GM23338 (cell line): Measurements from ENCODE around the gene APBA1. TPM values are rescaled to one million over a fixed set of nuclear protein-coding genes. Genes with fewer than 3 reads are reported as not detected.

Source experiments
- ATAC-seq: fragments of 200-7000 bp; cut with Tn5 transposase; 3 replicates; pipeline ENCODE4 v1.9.1; 2020
- DNase-seq: peaks from one replicate; pipeline ENCODE4 v3.0.0-alpha.2; 2015; ENCODE audit warnings: low spot score
- H2AFZ ChIP-seq: fragments of 200-600 bp; sonication (generic); 2 replicates; pipeline ENCODE4 v1.8.0; 2016; ENCODE audit warnings: antibody characterized with exemption, mild to moderate bottlenecking, moderate library complexity
- H3F3A ChIP-seq: fragments of 200-600 bp; sonication (generic); replicated peaks from 2 replicates; pipeline ENCODE4 v1.8.0; 2017; ENCODE audit warnings: antibody characterized with exemption, mixed run types, low read depth
- H3K27ac ChIP-seq: fragments of 200-600 bp; sonication (generic); 2 replicates; pipeline ENCODE4 v1.6.1; 2016; ENCODE audit warnings: low read depth
- H3K27me3 ChIP-seq: fragments of 200-600 bp; sonication (generic); 2 replicates; pipeline ENCODE4 v1.8.0; 2016; ENCODE audit warnings: mild to moderate bottlenecking, mixed run types, moderate library complexity; ENCODE audit not compliant: insufficient read depth
- H3K36me3 ChIP-seq: fragments of 200-600 bp; sonication (generic); 2 replicates; pipeline ENCODE4 v1.8.0; 2016; ENCODE audit warnings: mild to moderate bottlenecking; ENCODE audit not compliant: insufficient read depth
- H3K4me1 ChIP-seq: fragments of 200-600 bp; sonication (generic); 2 replicates; pipeline ENCODE4 v1.8.0; 2016; ENCODE audit warnings: mild to moderate bottlenecking, moderate library complexity; ENCODE audit not compliant: insufficient read depth
- H3K4me2 ChIP-seq: fragments of 200-600 bp; sonication (generic); 2 replicates; pipeline ENCODE4 v1.7.1; 2017; ENCODE audit warnings: mixed run types
- H3K4me3 ChIP-seq: fragments of 200-600 bp; sonication (generic); 2 replicates; pipeline ENCODE4 v1.6.1; 2016; ENCODE audit warnings: mixed run types
- H3K79me2 ChIP-seq: fragments of 200-600 bp; sonication (generic); replicated peaks from 2 replicates; pipeline ENCODE4 v1.8.0; 2017; ENCODE audit warnings: mild to moderate bottlenecking; ENCODE audit not compliant: insufficient read depth
- H3K9me2 ChIP-seq: fragments of 200-600 bp; sonication (generic); 2 replicates; pipeline ENCODE4 v1.8.0; 2017; ENCODE audit not compliant: insufficient read depth
- H4K20me1 ChIP-seq: fragments of 200-600 bp; sonication (generic); replicated peaks from 2 replicates; pipeline ENCODE4 v1.8.0; 2017; ENCODE audit warnings: mild to moderate bottlenecking; ENCODE audit not compliant: insufficient read depth
- H3K27ac Mint-ChIP-seq: 2 replicates; pipeline ENCODE4 v1.8.0; 2020; ENCODE audit warnings: inconsistent platforms, mild to moderate bottlenecking, moderate library complexity, mixed read lengths
- H3K27me3 Mint-ChIP-seq: 3 replicates; pipeline ENCODE4 v1.8.0; 2022; ENCODE audit warnings: low read depth, mild to moderate bottlenecking, moderate library complexity, mixed read lengths, inconsistent platforms; ENCODE audit not compliant: insufficient read depth, poor library complexity
- H3K36me3 Mint-ChIP-seq: 3 replicates; pipeline ENCODE4 v1.8.0; 2021; ENCODE audit warnings: low read depth, mild to moderate bottlenecking, inconsistent platforms, moderate library complexity, mixed read lengths
- H3K4me1 Mint-ChIP-seq: 3 replicates; pipeline ENCODE4 v1.8.0; 2020; ENCODE audit warnings: mild to moderate bottlenecking, inconsistent platforms, mixed read lengths
- H3K4me3 Mint-ChIP-seq: 3 replicates; pipeline ENCODE4 v1.8.0; 2021; ENCODE audit warnings: moderate library complexity, mild to moderate bottlenecking, inconsistent platforms, mixed read lengths
- H3K9me3 Mint-ChIP-seq: 3 replicates; pipeline ENCODE4 v1.8.0; 2020; ENCODE audit warnings: moderate library complexity, mild to moderate bottlenecking, inconsistent platforms, mixed read lengths
- EZH2phosphoT487 ChIP-seq: fragments of 200-600 bp; sonication (generic); IDR thresholded peaks from one replicate; pipeline ENCODE4 v1.8.1; 2018; ENCODE audit warnings: antibody characterized with exemption; ENCODE audit not compliant: unreplicated experiment
- JUNB ChIP-seq: IDR thresholded peaks from one replicate; pipeline ENCODE4 v1.6.1; 2016; ENCODE audit warnings: antibody characterized with exemption; ENCODE audit not compliant: unreplicated experiment
- STAT1 ChIP-seq: IDR thresholded peaks from one replicate; pipeline ENCODE4 v1.6.1; 2016; ENCODE audit warnings: antibody characterized with exemption; ENCODE audit not compliant: unreplicated experiment
- ZNF114 ChIP-seq: fragments of 250-450 bp; sonication (Bioruptor Pico); IDR thresholded peaks from 2 replicates; pipeline ENCODE4 v1.5.0; 2020; ENCODE audit warnings: mild to moderate bottlenecking, moderate library complexity
- polyA plus RNA-seq: library from polyadenylated mRNA; unstranded; fragments of >200 nt; fragmentation: Nextera tagmentation; extraction: Ambion mirVana; gene quantifications from 2 replicates; pipeline ENCODE4 v1.2.1, GENCODE V29; 2016
- total RNA-seq: library from RNA; depleted of rRNA; stranded (reverse); fragments of >200 nt; shearing (Covaris generic); gene quantifications from 2 replicates; pipeline ENCODE4 v1.2.3, GENCODE V29; 2014
- TF ChIP-seq, protein P1 (sequence below): fragments of 250-450 bp; sonication (Bioruptor Pico); IDR thresholded peaks from 2 replicates; pipeline ENCODE4 v1.5.0; 2020; ENCODE audit warnings: mild to moderate bottlenecking, moderate library complexity
- TF ChIP-seq, protein P2 (sequence below): IDR thresholded peaks from 2 replicates; pipeline ENCODE4 v1.6.1; 2016; ENCODE audit warnings: antibody characterized with exemption
- TF ChIP-seq, protein P3 (sequence below), 2 experiments: fragments of 200-600 bp in 1 of 2; sonication (generic) in 1 of 2; conservative IDR thresholded peaks; 2 replicates each; pipeline versions ENCODE4 v1.5.1 to v1.6.1; 2016 to 2017; ENCODE audit warnings: antibody characterized with exemption in 2 of 2, low read depth in 2 of 2, mild to moderate bottlenecking in 2 of 2, moderate library complexity in 1 of 2

The APBA1 gene
- total and polyA plus RNA-seq, 2 experiments from 2014 or later: 0.26 to 1.0 TPM

DNA sequence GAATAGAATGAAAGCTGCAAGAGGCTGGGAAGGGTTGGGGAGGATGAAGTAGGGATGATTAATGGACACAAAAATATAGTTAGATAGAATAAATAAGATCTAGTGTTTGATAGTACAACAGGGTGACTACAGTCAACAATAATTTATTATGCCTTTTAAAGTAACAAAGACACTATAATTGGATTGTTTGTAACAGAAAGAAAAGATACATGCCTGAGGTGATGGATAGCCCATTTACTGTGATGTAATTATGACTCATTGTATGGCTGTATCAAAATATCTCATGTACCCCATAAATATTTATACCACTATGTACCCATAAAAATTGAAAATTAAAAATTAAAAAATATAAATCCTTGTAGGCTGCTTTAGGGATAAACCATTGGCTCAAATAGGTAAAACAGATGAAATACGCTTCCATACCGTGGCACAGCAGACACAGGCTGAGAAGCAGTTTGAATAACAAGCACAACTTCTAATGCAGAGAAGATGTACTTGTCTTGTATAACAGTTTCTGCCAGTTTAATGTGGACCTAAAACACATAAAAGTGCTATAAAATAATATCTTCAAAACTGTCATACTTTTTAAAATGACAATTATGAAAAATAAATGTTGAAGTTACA lies 34.9 kb downstream of the APBA1 start (continued):
- TF ChIP-seq, protein P1, sequence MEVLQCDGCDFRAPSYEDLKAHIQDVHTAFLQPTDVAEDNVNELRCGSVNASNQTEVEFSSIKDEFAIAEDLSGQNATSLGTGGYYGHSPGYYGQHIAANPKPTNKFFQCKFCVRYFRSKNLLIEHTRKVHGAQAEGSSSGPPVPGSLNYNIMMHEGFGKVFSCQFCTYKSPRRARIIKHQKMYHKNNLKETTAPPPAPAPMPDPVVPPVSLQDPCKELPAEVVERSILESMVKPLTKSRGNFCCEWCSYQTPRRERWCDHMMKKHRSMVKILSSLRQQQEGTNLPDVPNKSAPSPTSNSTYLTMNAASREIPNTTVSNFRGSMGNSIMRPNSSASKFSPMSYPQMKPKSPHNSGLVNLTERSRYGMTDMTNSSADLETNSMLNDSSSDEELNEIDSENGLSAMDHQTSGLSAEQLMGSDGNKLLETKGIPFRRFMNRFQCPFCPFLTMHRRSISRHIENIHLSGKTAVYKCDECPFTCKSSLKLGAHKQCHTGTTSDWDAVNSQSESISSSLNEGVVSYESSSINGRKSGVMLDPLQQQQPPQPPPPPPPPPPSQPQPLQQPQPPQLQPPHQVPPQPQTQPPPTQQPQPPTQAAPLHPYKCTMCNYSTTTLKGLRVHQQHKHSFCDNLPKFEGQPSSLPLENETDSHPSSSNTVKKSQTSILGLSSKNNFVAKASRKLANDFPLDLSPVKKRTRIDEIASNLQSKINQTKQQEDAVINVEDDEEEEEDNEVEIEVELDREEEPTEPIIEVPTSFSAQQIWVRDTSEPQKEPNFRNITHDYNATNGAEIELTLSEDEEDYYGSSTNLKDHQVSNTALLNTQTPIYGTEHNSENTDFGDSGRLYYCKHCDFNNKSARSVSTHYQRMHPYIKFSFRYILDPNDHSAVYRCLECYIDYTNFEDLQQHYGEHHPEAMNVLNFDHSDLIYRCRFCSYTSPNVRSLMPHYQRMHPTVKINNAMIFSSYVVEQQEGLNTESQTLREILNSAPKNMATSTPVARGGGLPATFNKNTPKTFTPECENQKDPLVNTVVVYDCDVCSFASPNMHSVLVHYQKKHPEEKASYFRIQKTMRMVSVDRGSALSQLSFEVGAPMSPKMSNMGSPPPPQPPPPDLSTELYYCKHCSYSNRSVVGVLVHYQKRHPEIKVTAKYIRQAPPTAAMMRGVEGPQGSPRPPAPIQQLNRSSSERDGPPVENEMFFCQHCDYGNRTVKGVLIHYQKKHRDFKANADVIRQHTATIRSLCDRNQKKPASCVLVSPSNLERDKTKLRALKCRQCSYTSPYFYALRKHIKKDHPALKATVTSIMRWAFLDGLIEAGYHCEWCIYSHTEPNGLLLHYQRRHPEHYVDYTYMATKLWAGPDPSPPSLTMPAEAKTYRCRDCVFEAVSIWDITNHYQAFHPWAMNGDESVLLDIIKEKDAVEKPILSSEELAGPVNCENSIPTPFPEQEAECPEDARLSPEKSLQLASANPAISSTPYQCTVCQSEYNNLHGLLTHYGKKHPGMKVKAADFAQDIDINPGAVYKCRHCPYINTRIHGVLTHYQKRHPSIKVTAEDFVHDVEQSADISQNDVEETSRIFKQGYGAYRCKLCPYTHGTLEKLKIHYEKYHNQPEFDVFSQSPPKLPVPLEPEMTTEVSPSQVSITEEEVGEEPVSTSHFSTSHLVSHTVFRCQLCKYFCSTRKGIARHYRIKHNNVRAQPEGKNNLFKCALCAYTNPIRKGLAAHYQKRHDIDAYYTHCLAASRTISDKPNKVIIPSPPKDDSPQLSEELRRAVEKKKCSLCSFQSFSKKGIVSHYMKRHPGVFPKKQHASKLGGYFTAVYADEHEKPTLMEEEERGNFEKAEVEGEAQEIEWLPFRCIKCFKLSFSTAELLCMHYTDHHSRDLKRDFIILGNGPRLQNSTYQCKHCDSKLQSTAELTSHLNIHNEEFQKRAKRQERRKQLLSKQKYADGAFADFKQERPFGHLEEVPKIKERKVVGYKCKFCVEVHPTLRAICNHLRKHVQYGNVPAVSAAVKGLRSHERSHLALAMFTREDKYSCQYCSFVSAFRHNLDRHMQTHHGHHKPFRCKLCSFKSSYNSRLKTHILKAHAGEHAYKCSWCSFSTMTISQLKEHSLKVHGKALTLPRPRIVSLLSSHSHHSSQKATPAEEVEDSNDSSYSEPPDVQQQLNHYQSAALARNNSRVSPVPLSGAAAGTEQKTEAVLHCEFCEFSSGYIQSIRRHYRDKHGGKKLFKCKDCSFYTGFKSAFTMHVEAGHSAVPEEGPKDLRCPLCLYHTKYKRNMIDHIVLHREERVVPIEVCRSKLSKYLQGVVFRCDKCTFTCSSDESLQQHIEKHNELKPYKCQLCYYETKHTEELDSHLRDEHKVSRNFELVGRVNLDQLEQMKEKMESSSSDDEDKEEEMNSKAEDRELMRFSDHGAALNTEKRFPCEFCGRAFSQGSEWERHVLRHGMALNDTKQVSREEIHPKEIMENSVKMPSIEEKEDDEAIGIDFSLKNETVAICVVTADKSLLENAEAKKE: no peak
- TF ChIP-seq, protein P2, sequence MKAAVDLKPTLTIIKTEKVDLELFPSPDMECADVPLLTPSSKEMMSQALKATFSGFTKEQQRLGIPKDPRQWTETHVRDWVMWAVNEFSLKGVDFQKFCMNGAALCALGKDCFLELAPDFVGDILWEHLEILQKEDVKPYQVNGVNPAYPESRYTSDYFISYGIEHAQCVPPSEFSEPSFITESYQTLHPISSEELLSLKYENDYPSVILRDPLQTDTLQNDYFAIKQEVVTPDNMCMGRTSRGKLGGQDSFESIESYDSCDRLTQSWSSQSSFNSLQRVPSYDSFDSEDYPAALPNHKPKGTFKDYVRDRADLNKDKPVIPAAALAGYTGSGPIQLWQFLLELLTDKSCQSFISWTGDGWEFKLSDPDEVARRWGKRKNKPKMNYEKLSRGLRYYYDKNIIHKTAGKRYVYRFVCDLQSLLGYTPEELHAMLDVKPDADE: no peak
- no peak for TF ChIP-seq JUNB

DNA sequence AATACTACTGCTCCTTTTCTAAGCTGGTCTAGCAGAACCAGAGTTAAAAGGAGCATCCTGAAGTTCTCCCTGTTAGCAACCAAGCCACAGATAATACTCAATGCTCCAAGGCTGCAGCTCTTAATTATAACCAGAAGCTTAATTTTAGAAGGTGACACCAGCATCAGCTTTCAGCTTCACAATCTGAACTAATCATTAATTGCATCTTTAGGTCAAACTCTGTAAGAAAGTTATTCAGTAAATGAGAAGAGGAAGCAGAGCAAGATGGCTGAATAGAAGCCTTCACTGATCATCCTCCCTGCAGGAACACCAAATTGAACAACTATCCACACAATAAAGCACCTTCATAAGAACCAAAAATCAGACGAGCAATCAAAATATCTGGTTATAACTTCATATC lies 38.5 kb downstream of the APBA1 start:
- Mint-ChIP-seq H3K36me3 (no peaks in the 10 kb centered on the region), H3K4me1 (no peaks in the 10 kb centered on the region), H3K4me3 (no peak overlapping the region), H3K9me3 (no peaks in the 10 kb centered on the region), H3K27ac (no peak overlapping the region), H3K27me3 (peaks cover 5% of the 10 kb centered on the region)
- Histone ChIP-seq H3K9me2 (no peaks in the 10 kb centered on the region; the same call in 1 of the 2 replicates), H3K27ac (no peak overlapping the region), H3F3A (no peaks in the 10 kb centered on the region), H3K79me2 (no peaks in the 10 kb centered on the region), H2AFZ (no peak overlapping the region; the same call in 1 of the 2 replicates), H4K20me1 (no peaks in the 10 kb centered on the region), H3K36me3 (no peaks in the 10 kb centered on the region), H3K4me1 (no peaks in the 10 kb centered on the region), H3K4me2 (no peak overlapping the region), H3K27me3 (no peaks in the 10 kb centered on the region), H3K4me3 (no peak overlapping the region)
- DNase-seq (no peak), ATAC-seq (no peak)
- TF ChIP-seq ZNF114 (CRISPR knock-in tag) (no peak), STAT1 (no peak), EZH2phosphoT487 (no peak)
- TF ChIP-seq, protein P3, sequence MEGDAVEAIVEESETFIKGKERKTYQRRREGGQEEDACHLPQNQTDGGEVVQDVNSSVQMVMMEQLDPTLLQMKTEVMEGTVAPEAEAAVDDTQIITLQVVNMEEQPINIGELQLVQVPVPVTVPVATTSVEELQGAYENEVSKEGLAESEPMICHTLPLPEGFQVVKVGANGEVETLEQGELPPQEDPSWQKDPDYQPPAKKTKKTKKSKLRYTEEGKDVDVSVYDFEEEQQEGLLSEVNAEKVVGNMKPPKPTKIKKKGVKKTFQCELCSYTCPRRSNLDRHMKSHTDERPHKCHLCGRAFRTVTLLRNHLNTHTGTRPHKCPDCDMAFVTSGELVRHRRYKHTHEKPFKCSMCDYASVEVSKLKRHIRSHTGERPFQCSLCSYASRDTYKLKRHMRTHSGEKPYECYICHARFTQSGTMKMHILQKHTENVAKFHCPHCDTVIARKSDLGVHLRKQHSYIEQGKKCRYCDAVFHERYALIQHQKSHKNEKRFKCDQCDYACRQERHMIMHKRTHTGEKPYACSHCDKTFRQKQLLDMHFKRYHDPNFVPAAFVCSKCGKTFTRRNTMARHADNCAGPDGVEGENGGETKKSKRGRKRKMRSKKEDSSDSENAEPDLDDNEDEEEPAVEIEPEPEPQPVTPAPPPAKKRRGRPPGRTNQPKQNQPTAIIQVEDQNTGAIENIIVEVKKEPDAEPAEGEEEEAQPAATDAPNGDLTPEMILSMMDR (conservative IDR thresholded peaks at IDR 0.05; ENCODE audit: low read depth in 2 of 2): no peak
- TF ChIP-seq, protein P2: no peak
